ENCODE results near the gene ANKS6. TPM values are rescaled to one million over a fixed set of nuclear protein-coding genes. Genes with fewer than 3 reads are reported as not detected.

The ANKS6 gene
- total and polyA plus RNA-seq, 7 donors: 2.5 to 6.2 (median 4.7) TPM

- TF ChIP-seq CTCF (IDR thresholded peaks at IDR 0.05): no peak
- 92 to 97% (median 93%) methylated on average over 5 of the region's 5 CpGs for WGBS, 3 donors
- Histone ChIP-seq H3K4me3 (no peak overlapping the region), H3K27ac (no peak overlapping the region), H3K4me1 (no peaks in the 10 kb centered on the region), H3K27me3 (ENCODE audit: insufficient read depth in 3 of 3, low read length in 2 of 3) (no peaks in the 10 kb centered on the region), H3K36me3 (ENCODE audit: insufficient read depth in 1 of 2, low read depth in 1 of 2) (peaks cover 0 to 56% of the 10 kb centered on the region in 2 donors), H3K9me3 (no peaks in the 10 kb centered on the region)
- intact Hi-C loops (cut with DNase I): no loop called here
- ATAC-seq: no peak
- no peak for DNase-seq
Observed at GRCh38 chr9:98747476-98747875, 48.9 kb downstream of the ANKS6 start.

- ATAC-seq (no peak), DNase-seq (no peak)
- no peaks in the 10 kb centered on the region for H3K27me3 ChIP-seq (ENCODE audit: insufficient read depth in 3 of 3, low read length in 2 of 3)
- 87 to 91% (median 87%) methylated on average over 7 of the region's 7 CpGs for WGBS, 3 donors
- no peaks in the 10 kb centered on the region for H3K4me1 ChIP-seq
- H3K4me3 ChIP-seq: no peak overlapping the region
- H3K9me3 ChIP-seq: no peaks in the 10 kb centered on the region
- no peak overlapping the region for H3K27ac ChIP-seq
- intact Hi-C loops (cut with DNase I): no loop called here
- no peak for TF ChIP-seq CTCF (IDR thresholded peaks at IDR 0.05)
- H3K36me3 ChIP-seq (ENCODE audit: insufficient read depth in 1 of 2, low read depth in 1 of 2): peaks cover 0 to 46% of the 10 kb centered on the region in 2 donors
Observed at GRCh38 chr9:98745470-98745869, 50.9 kb downstream of the ANKS6 start.

GRCh38 chr9:98743818-98744611 lies 52.3 kb downstream of the ANKS6 start:
- TF ChIP-seq CTCF (IDR thresholded peaks at IDR 0.05): no peak
- peaks cover 0 to 33% of the 10 kb centered on the region in 2 donors for H3K36me3 ChIP-seq (ENCODE audit: insufficient read depth in 1 of 2, low read depth in 1 of 2)

GRCh38 chr9:98743329-98743728 lies 53.0 kb downstream of the ANKS6 start:
- 92 to 95% (median 94%) methylated on average over 2 of the region's 2 CpGs for WGBS, 3 donors
- no peak for DNase-seq
- Histone ChIP-seq H3K4me3 (no peak overlapping the region), H3K27me3 (ENCODE audit: insufficient read depth in 3 of 3, low read length in 2 of 3) (no peaks in the 10 kb centered on the region), H3K27ac (no peak overlapping the region), H3K36me3 (ENCODE audit: insufficient read depth in 1 of 2, low read depth in 1 of 2) (peaks cover 0 to 27% of the 10 kb centered on the region in 2 donors), H3K4me1 (no peaks in the 10 kb centered on the region), H3K9me3 (no peaks in the 10 kb centered on the region)
- intact Hi-C loops (cut with DNase I): no loop called here
- TF ChIP-seq CTCF (IDR thresholded peaks at IDR 0.05): no peak
- ATAC-seq: no peak

More at GRCh38 chr9:98743818-98744611, 52.3 kb downstream of the ANKS6 start:
- Histone ChIP-seq H3K4me3 (no peak overlapping the region), H3K27me3 (ENCODE audit: insufficient read depth in 3 of 3, low read length in 2 of 3) (no peaks in the 10 kb centered on the region), H3K27ac (no peak overlapping the region), H3K4me1 (no peaks in the 10 kb centered on the region), H3K9me3 (no peaks in the 10 kb centered on the region)
- DNase-seq: no peak
- intact Hi-C loops (cut with DNase I): no loop called here
- ATAC-seq: no peak
- 94 to 97% (median 96%) methylated on average over 14 of the region's 14 CpGs for WGBS, 3 donors
